GM12892 (cell line): ENCODE results near the gene ZNF583.

Experiments
- POLR2A ChIP-seq: IDR thresholded peaks from 2 replicates; pipeline ENCODE4 v1.6.1; 2011; ENCODE audit warnings: low read depth, low read length, control low read depth
- POLR2AphosphoS5 ChIP-seq: IDR thresholded peaks from 2 replicates; pipeline ENCODE4 v1.6.1; 2011; ENCODE audit warnings: low read depth, low read length, control low read depth

GRCh38 chr19:56403261-56403660 is 871 bp upstream of the ZNF583 start:
- TF ChIP-seq POLR2AphosphoS5 (no peak), POLR2A (no peak)
